Vagina (tissue), 2 donors: ENCODE results near the gene USP40. TPM values are rescaled to one million over a fixed set of nuclear protein-coding genes. Genes with fewer than 3 reads are reported as not detected.

ENCODE experiments used
- DNase-seq, 2 donors: peaks; one replicate each; pipeline ENCODE4 v3.0.0-alpha.2; 2017; ENCODE audit errors: extremely low spot score in 2 of 2
- H3K27ac ChIP-seq: fragments of 200-600 bp; sonication (generic); one replicate; pipeline ENCODE4 v1.5.1; 2019
- H3K27me3 ChIP-seq: fragments of 200-600 bp; sonication (generic); one replicate; pipeline ENCODE4 v1.5.1; 2019
- H3K36me3 ChIP-seq, 2 donors: fragments of 200-600 bp; sonication (generic); one replicate each; pipeline ENCODE4 v1.5.1; 2017 to 2019
- H3K4me1 ChIP-seq: fragments of 200-600 bp; sonication (generic); one replicate; pipeline ENCODE4 v1.5.1; 2019
- H3K4me3 ChIP-seq, 2 donors: fragments of 200-600 bp; sonication (generic); 1 replicate in 1 of 2; 2 replicates in 1 of 2; pipeline ENCODE4 v1.5.1; 2016 to 2019
- H3K9me3 ChIP-seq: fragments of 200-600 bp; sonication (generic); one replicate; pipeline ENCODE4 v1.5.1; 2019
- CTCF ChIP-seq, 3 experiments: fragments of 450-650 bp in 2 of 3; fragments of 200-600 bp in 1 of 3; sonication (generic) in 1 of 3; IDR thresholded peaks; one replicate each; pipeline ENCODE4 v1.5.1; 2017 to 2019; ENCODE audit warnings: antibody characterized with exemption in 3 of 3, mild to moderate bottlenecking in 2 of 3, moderate library complexity in 2 of 3
- POLR2A ChIP-seq, 2 donors: fragments of 450-650 bp; IDR thresholded peaks; one replicate each; pipeline ENCODE4 v1.6.1; 2017; ENCODE audit warnings: antibody characterized with exemption in 2 of 2, mild to moderate bottlenecking in 2 of 2, moderate library complexity in 2 of 2
- POLR2AphosphoS5 ChIP-seq, 2 donors: sonication (generic); formaldehyde crosslinking; IDR thresholded peaks; one replicate each; pipeline ENCODE4 v1.9.0; 2017; ENCODE audit warnings: antibody characterized with exemption in 2 of 2, mild to moderate bottlenecking in 2 of 2, low read depth in 1 of 2; ENCODE audit not compliant: insufficient read depth in 1 of 2
- intact Hi-C: fragments of 100-400 bp; cut with DNase I; formaldehyde crosslinking; loops from one replicate; pipeline ENCODE4 v1.15.1; 2023
- total RNA-seq: library from RNA; depleted of rRNA; stranded (reverse); fragments of >200 nt; gene quantifications from one replicate; pipeline ENCODE4 v1.2.3, GENCODE V29; 2016

USP40 gene
- total RNA-seq, 1 donor from 2014 or later: 50.1 TPM

DNA sequence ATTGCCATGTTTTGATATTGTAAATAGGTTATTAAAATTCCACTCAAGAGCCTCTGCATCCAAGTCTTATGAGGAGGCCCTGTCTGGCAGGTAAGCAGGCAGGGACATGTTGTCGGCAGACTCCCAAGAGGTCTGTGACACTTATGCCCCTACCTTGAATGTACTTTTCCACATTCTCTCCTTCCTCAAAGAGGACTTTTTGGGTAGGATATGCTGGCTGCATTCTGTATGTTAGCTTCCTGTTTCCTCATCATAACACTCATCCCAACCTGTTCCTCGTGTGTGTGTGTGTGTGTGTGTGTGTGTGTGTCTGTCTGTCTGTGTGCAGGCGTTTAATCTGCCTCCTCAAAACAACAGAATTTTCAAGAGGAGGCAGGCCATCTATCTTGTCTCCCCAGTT, 75.3 kb downstream of the USP40 start:
- TF ChIP-seq POLR2AphosphoS5 (IDR thresholded peaks at IDR 0.05; ENCODE audit: insufficient read depth in 1 of 2, low read depth in 1 of 2) (no peak), CTCF (IDR thresholded peaks at IDR 0.05) (no peak)
- H3K9me3 ChIP-seq: no peaks in the 10 kb centered on the region
- H3K4me1 ChIP-seq: no peaks in the 10 kb centered on the region
- H3K36me3 ChIP-seq: peaks cover 0 to 25% of the 10 kb centered on the region in 2 donors
- no peak overlapping the region for H3K4me3 ChIP-seq
- DNase-seq: no peak
- no peaks in the 10 kb centered on the region for H3K27me3 ChIP-seq
- H3K27ac ChIP-seq: no peak overlapping the region
- intact Hi-C loops: no loop called here

DNA sequence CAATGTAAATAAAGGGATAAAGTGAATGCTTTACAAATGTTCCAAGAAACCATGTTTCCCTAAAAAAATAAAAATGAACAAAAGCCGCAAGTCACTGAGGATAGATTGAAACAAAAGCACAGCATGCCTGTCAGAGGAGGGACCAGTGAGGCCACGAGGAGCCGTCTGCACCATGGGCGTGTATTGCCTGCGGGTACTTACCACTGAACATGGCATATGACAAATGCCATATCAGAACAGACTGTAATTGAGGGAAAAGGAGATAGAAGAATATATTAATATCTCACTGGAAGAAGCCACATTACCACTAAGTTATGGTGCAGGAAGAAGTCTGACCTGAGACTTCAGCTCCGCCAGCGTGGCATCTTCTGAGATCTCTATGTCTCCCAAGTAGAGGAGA, 75.8 kb downstream of the USP40 start:
- no peak overlapping the region for H3K27ac ChIP-seq
- DNase-seq: no peak
- H3K27me3 ChIP-seq: no peaks in the 10 kb centered on the region
- intact Hi-C loops: no loop called here
- H3K9me3 ChIP-seq: no peaks in the 10 kb centered on the region
- TF ChIP-seq POLR2A (IDR thresholded peaks at IDR 0.05) (no peak), CTCF (IDR thresholded peaks at IDR 0.05) (no peak), POLR2AphosphoS5 (IDR thresholded peaks at IDR 0.05; ENCODE audit: insufficient read depth in 1 of 2, low read depth in 1 of 2) (no peak)
- no peaks in the 10 kb centered on the region for H3K4me1 ChIP-seq
- no peak overlapping the region for H3K4me3 ChIP-seq
- peaks cover 0 to 25% of the 10 kb centered on the region in 2 donors for H3K36me3 ChIP-seq

- H3K4me1 ChIP-seq: no peaks in the 10 kb centered on the region
- intact Hi-C loops: no loop called here
- peaks cover 0 to 35% of the 10 kb centered on the region in 2 donors for H3K36me3 ChIP-seq
- no peak overlapping the region for H3K4me3 ChIP-seq
- H3K27me3 ChIP-seq: no peaks in the 10 kb centered on the region
- no peaks in the 10 kb centered on the region for H3K9me3 ChIP-seq
- no peak for DNase-seq
- H3K27ac ChIP-seq: no peak overlapping the region
- no peak for TF ChIP-seq POLR2A (IDR thresholded peaks at IDR 0.05)
- no peak for TF ChIP-seq POLR2AphosphoS5 (IDR thresholded peaks at IDR 0.05; ENCODE audit: insufficient read depth in 1 of 2, low read depth in 1 of 2)
- no peak for TF ChIP-seq CTCF (IDR thresholded peaks at IDR 0.05)
These were observed 76.9 kb downstream of the USP40 start for GRCh38 chr2:233489666-233490065.

GRCh38 chr2:233489143-233489542, 77.4 kb downstream of the USP40 start:
- Histone ChIP-seq H3K36me3 (peaks cover 0 to 41% of the 10 kb centered on the region in 2 donors), H3K9me3 (no peaks in the 10 kb centered on the region), H3K27me3 (no peaks in the 10 kb centered on the region), H3K4me3 (no peak overlapping the region), H3K4me1 (no peaks in the 10 kb centered on the region), H3K27ac (no peak overlapping the region)
- no peak for TF ChIP-seq CTCF (IDR thresholded peaks at IDR 0.05)
- TF ChIP-seq POLR2AphosphoS5 (IDR thresholded peaks at IDR 0.05; ENCODE audit: insufficient read depth in 1 of 2, low read depth in 1 of 2): no peak
- TF ChIP-seq POLR2A (IDR thresholded peaks at IDR 0.05): no peak
- DNase-seq: no peak
- intact Hi-C loops: no loop called here

- Histone ChIP-seq H3K27ac (no peak overlapping the region), H3K4me3 (no peak overlapping the region), H3K27me3 (no peaks in the 10 kb centered on the region), H3K36me3 (peaks cover 0 to 47% of the 10 kb centered on the region in 2 donors), H3K4me1 (no peaks in the 10 kb centered on the region), H3K9me3 (no peaks in the 10 kb centered on the region)
- DNase-seq: no peak
- intact Hi-C loops: no loop called here
- TF ChIP-seq POLR2A (IDR thresholded peaks at IDR 0.05) (no peak), POLR2AphosphoS5 (IDR thresholded peaks at IDR 0.05; ENCODE audit: insufficient read depth in 1 of 2, low read depth in 1 of 2) (no peak), CTCF (IDR thresholded peaks at IDR 0.05) (no peak)
These were observed 78.7 kb downstream of the USP40 start for GRCh38 chr2:233487748-233488345.
